ENCODE results near the gene GPR68.

DNA sequence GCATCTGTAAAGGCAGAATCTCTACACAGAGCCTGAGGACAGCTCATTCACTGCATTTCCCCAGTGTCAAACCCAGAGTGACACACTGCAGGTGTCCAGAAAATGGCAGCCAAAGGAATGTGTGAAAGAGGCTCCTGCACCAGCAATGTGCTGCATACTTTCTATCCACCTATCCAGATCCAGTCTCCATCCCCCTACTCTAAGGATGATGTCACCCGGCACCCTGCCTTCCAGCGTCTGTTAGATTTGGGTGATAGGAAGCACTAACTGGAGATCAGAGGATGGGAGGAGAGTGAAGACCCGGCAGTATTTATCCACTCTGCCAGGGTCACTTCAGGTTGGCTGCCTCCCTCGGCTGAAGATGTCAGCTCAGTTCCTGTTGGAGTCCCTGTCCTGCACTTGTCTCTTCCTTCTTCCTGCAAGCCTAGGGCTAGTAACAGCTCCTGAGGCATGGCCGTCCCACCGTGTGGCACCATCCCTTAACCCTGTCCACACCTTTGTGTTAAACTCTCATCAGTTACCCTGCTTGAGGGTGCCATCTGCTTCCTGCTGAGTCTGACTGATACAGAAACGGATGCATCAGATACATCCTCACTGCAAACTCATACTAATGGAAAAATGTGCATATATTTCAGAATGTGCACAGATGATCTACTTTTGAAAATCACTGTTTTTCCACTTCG is 13.0 kb upstream of the GPR68 start:
- TF ChIP-seq EP300 (IDR thresholded peaks at IDR 0.05; ENCODE audit: borderline replicate concordance): no peak
- no peak for TF ChIP-seq RAD21 (IDR thresholded peaks at IDR 0.05; ENCODE audit: low read depth)
- TF ChIP-seq FOXM1 (IDR thresholded peaks at IDR 0.05; ENCODE audit: borderline replicate concordance, low read depth): no peak

Data from Ishikawa (cell line).